Hepatocyte (in vitro differentiated cells): ENCODE data around the gene ZFHX3. TPM values are rescaled to one million over a fixed set of nuclear protein-coding genes. Genes with fewer than 3 reads are reported as not detected.

ENCODE experiments used
- DNase-seq: peaks from one replicate; pipeline ENCODE4 v3.0.0-alpha.2; 2016; ENCODE audit warnings: low spot score
- H2AFZ ChIP-seq: fragments of 200-600 bp; sonication (generic); 2 replicates; pipeline ENCODE4 v1.6.0; 2016; ENCODE audit warnings: antibody characterized with exemption, mild to moderate bottlenecking
- H3K27ac ChIP-seq: fragments of 200-600 bp; sonication (generic); 2 replicates; pipeline ENCODE4 v1.5.1; 2016; ENCODE audit warnings: mild to moderate bottlenecking
- H3K27me3 ChIP-seq: fragments of 200-600 bp; sonication (generic); 2 replicates; pipeline ENCODE4 v1.6.1; 2016
- H3K36me3 ChIP-seq: fragments of 200-600 bp; sonication (generic); replicated peaks from 2 replicates; pipeline ENCODE4 v1.5.1; 2016; ENCODE audit warnings: low read depth; ENCODE audit not compliant: insufficient read depth
- H3K4me1 ChIP-seq: fragments of 200-600 bp; sonication (generic); 2 replicates; pipeline ENCODE4 v1.5.1; 2016; ENCODE audit warnings: mild to moderate bottlenecking, moderate library complexity; ENCODE audit not compliant: insufficient read depth
- H3K4me2 ChIP-seq: fragments of 200-600 bp; sonication (generic); 2 replicates; pipeline ENCODE4 v1.6.0; 2016
- H3K4me3 ChIP-seq: fragments of 200-600 bp; sonication (generic); 2 replicates; pipeline ENCODE4 v1.5.1; 2016; ENCODE audit warnings: mild to moderate bottlenecking
- H3K79me2 ChIP-seq: fragments of 200-600 bp; sonication (generic); 2 replicates; pipeline ENCODE4 v1.6.0; 2017; ENCODE audit warnings: mild to moderate bottlenecking
- H3K9me2 ChIP-seq: fragments of 200-600 bp; sonication (generic); replicated peaks from 2 replicates; pipeline ENCODE4 v1.6.0; 2017; ENCODE audit warnings: mild to moderate bottlenecking; ENCODE audit not compliant: insufficient read depth
- H3K9me3 ChIP-seq: fragments of 200-600 bp; sonication (generic); 2 replicates; pipeline ENCODE4 v1.5.1; 2016; ENCODE audit warnings: low read depth, mild to moderate bottlenecking
- H4K20me1 ChIP-seq: fragments of 200-600 bp; sonication (generic); 2 replicates; pipeline ENCODE4 v1.6.0; 2016; ENCODE audit warnings: mild to moderate bottlenecking; ENCODE audit not compliant: insufficient read depth, poor library complexity, severe bottlenecking
- EZH2 ChIP-seq: fragments of 200-600 bp; sonication (generic); IDR thresholded peaks from 2 replicates; pipeline ENCODE4 v1.6.1; 2016; ENCODE audit warnings: antibody characterized with exemption, mild to moderate bottlenecking, borderline replicate concordance
- EZH2phosphoT487 ChIP-seq: fragments of 200-600 bp; sonication (generic); IDR thresholded peaks from one replicate; pipeline ENCODE4 v1.6.1; 2018; ENCODE audit warnings: antibody characterized with exemption, mild to moderate bottlenecking, low read depth, moderate library complexity; ENCODE audit not compliant: unreplicated experiment, severe bottlenecking
- WGBS: methylation state at CpG from one replicate; pipeline ENCODE4 v1.1.6; 2016; ENCODE audit warnings: low lambda C conversion rate; ENCODE audit errors: missing lambda C conversion rate; 5-methylcytosine and 5-hydroxymethylcytosine counted together
- polyA plus RNA-seq: library from polyadenylated mRNA; unstranded; fragments of >200 nt; fragmentation: Nextera tagmentation; extraction: Ambion mirVana; gene quantifications from 2 replicates; pipeline ENCODE4 v1.2.1, GENCODE V29; 2016
- total RNA-seq: library from RNA; depleted of rRNA; stranded (reverse); fragments of >200 nt; gene quantifications from 2 replicates; pipeline ENCODE4 v1.2.3, GENCODE V29; 2014
- TF ChIP-seq, protein P1 (sequence below): fragments of 200-600 bp; sonication (generic); IDR thresholded peaks from 2 replicates; pipeline ENCODE4 v1.5.1; 2016; ENCODE audit warnings: antibody characterized with exemption, mild to moderate bottlenecking; ENCODE audit not compliant: poor library complexity

The ZFHX3 gene
- total and polyA plus RNA-seq, 2 experiments from 2014 or later = 6.4 to 11.6 TPM

DNA sequence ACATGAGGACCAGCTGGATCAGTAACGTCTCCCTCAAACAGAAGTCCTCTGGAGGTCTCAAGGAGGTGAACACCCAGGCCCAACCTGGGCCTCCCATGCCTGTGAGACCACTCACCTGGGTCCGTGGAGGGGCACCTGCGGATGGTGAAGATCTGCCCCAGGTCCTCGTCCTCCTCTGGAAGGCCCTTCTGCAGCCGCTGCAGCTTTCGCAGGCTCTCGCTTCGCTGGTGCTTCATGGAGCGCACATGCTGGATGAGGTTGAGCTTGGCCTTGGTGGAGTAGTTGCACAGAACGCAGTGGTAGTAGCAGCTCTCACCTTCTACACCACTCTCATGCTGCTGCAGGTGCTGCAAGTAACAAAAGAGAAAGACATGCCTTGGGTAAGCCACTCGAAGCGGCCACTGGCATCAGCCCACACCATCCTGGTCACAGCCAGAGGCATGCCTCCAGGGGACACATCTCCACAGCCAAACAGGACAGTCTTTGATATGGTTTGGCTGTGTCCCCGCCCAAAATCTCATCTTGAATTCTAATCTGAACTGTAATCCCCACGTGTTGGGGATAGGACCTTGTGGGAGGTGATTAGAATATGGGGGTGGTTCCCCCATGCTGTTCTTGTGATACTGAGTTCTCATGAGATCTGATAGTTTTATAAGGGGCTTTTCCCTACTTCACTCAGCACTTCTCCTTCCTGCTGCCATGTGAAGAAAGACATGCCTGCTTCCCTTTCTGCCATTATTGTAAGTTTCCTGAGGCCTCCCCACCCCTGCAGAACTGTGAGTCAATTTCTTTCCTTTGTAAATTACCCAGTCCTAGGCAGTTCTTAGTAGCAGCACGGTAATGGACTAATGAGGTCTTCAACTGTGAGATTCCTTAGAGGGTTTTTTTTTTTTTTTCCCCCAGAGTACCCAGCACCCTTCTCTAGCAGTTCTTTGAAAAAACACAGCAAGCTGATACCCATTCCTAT, 158.0 kb downstream of the ZFHX3 start:
- no peak for DNase-seq
- 96% methylated on average over 15 of the region's 15 CpGs for WGBS

DNA sequence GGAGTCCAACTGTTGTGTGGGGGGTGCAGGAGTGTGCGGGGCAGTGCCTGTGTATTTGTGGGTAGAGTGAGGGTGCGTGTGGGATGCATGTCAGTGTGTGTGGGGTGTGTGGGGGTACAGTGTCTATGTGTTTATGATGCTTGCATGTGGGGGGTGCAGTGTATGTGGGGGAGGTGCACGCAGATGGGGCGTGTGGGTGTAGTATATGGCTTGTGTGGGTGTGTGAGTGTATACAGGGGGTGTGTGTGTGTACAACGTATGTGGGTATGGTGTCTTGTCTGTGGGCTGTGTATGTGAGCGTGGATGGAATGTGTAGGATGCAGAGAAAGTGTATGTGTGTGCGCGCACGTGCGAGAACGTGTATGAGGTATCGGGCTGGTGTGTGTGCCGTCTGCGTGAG, 160.4 kb downstream of the ZFHX3 start:
- H4K20me1 ChIP-seq = no peaks in the 10 kb centered on the region
- H3K27ac ChIP-seq = no peak overlapping the region
- H3K27me3 ChIP-seq = no peaks in the 10 kb centered on the region
- H3K4me3 ChIP-seq = no peak overlapping the region
- H3K79me2 ChIP-seq = peaks cover 21% of the 10 kb centered on the region
- no peak for TF ChIP-seq EZH2phosphoT487
- TF ChIP-seq EZH2 = no peak
- TF ChIP-seq, protein P1, sequence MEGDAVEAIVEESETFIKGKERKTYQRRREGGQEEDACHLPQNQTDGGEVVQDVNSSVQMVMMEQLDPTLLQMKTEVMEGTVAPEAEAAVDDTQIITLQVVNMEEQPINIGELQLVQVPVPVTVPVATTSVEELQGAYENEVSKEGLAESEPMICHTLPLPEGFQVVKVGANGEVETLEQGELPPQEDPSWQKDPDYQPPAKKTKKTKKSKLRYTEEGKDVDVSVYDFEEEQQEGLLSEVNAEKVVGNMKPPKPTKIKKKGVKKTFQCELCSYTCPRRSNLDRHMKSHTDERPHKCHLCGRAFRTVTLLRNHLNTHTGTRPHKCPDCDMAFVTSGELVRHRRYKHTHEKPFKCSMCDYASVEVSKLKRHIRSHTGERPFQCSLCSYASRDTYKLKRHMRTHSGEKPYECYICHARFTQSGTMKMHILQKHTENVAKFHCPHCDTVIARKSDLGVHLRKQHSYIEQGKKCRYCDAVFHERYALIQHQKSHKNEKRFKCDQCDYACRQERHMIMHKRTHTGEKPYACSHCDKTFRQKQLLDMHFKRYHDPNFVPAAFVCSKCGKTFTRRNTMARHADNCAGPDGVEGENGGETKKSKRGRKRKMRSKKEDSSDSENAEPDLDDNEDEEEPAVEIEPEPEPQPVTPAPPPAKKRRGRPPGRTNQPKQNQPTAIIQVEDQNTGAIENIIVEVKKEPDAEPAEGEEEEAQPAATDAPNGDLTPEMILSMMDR = no peak
- 97% methylated on average over 13 of the region's 14 CpGs for WGBS
- peaks cover 7% of the 10 kb centered on the region for H3K4me1 ChIP-seq
- H3K36me3 ChIP-seq = no peaks in the 10 kb centered on the region
- H3K9me3 ChIP-seq = no peaks in the 10 kb centered on the region
- DNase-seq = no peak
- no peak overlapping the region for H3K4me2 ChIP-seq
- no peaks in the 10 kb centered on the region for H3K9me2 ChIP-seq
- H2AFZ ChIP-seq = no peak overlapping the region

More for the DNA sequence above, 158.0 kb downstream of the ZFHX3 start:
- Histone ChIP-seq H3K4me1 (no peaks in the 10 kb centered on the region), H3K79me2 (peaks cover 32% of the 10 kb centered on the region), H3K27me3 (no peaks in the 10 kb centered on the region), H3K9me3 (no peaks in the 10 kb centered on the region), H3K4me2 (no peak overlapping the region), H3K9me2 (no peaks in the 10 kb centered on the region), H2AFZ (no peak overlapping the region), H4K20me1 (no peaks in the 10 kb centered on the region), H3K27ac (no peak overlapping the region), H3K36me3 (no peaks in the 10 kb centered on the region), H3K4me3 (no peak overlapping the region)
- TF ChIP-seq EZH2phosphoT487 = no peak
- no peak for TF ChIP-seq EZH2
- TF ChIP-seq, protein P1 = no peak

DNA sequence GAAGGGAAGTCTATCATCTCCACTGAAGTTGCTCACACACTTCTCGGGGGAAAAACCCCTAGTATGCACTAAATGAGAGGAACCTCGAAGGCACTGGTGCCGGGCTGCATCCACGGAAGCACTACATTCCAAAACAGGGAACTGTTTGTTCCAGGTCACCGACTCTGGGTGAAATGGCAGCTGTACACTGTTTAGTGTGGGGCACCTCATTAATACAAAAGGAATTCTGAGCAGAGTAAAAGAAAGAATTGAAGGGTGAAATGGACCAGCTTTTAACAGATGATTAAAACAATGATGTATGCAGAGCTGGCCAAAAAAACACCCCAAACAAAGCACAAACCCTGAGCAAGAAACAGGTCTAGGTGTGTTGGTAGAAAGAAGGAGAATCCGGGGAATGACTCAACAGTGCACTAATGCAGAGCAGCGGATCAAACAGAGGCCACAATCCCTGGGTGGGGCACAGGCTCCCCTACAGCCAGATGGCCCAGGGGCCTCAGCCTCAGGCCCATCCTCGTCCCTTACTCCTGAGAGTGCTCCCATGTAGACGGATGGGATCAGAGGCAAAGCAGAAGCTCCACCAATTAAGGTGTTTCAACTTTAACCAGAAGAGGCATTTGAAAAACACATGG, 161.5 kb downstream of the ZFHX3 start:
- DNase-seq = no peak
- WGBS = 84% methylated on average over 9 of the region's 9 CpGs
- Histone ChIP-seq H3K27me3 (no peaks in the 10 kb centered on the region), H3K27ac (no peak overlapping the region), H3K4me3 (no peak overlapping the region), H3K4me1 (peaks cover 7% of the 10 kb centered on the region), H3K9me2 (no peaks in the 10 kb centered on the region), H3K79me2 (peaks cover 23% of the 10 kb centered on the region), H4K20me1 (no peaks in the 10 kb centered on the region), H3K36me3 (no peaks in the 10 kb centered on the region), H3K9me3 (no peaks in the 10 kb centered on the region), H2AFZ (no peak overlapping the region), H3K4me2 (no peak overlapping the region)
- TF ChIP-seq EZH2phosphoT487 (no peak), EZH2 (no peak)
- TF ChIP-seq, protein P1 = no peak
